C4-2B (cell line): ENCODE results near the gene S100A3.

Experiments
- ZFX ChIP-seq: fragments of 450-650 bp; IDR thresholded peaks from 2 replicates; pipeline ENCODE4 v1.6.1; 2017
- TF ChIP-seq, protein P1 (sequence below): fragments of 450-650 bp; conservative IDR thresholded peaks from 2 replicates; pipeline ENCODE4 v1.5.1; 2017; ENCODE audit warnings: mild to moderate bottlenecking

DNA sequence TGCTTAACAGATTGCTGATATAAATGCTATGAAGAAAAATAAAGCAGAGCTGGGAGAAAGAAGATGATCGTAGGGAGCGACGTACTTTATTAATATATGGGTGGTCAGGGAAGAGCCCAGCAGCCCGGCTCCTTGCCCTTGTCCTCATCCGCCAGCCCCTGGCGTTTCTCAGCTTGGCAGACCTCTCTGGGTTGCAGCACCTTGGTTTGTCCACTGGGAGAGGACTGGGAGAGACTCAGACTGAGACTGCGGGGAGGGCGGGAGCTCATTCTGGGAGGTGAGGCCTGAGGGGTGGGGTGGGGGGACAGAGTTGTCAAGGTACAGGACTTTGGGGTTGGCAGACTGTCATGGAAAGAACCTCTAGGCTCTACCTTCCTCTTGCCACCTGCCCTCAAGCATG is 3.3 kb upstream of the S100A3 start:
- TF ChIP-seq, protein P1, sequence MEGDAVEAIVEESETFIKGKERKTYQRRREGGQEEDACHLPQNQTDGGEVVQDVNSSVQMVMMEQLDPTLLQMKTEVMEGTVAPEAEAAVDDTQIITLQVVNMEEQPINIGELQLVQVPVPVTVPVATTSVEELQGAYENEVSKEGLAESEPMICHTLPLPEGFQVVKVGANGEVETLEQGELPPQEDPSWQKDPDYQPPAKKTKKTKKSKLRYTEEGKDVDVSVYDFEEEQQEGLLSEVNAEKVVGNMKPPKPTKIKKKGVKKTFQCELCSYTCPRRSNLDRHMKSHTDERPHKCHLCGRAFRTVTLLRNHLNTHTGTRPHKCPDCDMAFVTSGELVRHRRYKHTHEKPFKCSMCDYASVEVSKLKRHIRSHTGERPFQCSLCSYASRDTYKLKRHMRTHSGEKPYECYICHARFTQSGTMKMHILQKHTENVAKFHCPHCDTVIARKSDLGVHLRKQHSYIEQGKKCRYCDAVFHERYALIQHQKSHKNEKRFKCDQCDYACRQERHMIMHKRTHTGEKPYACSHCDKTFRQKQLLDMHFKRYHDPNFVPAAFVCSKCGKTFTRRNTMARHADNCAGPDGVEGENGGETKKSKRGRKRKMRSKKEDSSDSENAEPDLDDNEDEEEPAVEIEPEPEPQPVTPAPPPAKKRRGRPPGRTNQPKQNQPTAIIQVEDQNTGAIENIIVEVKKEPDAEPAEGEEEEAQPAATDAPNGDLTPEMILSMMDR, result no peak
- TF ChIP-seq ZFX, result no peak
